GM12878 (cell line): ENCODE measurements around the gene NME5. TPM values are rescaled to one million over a fixed set of nuclear protein-coding genes. Genes with fewer than 3 reads are reported as not detected.

Source experiments
- CBX5 ChIP-seq: sonication (generic); IDR thresholded peaks from 2 replicates; pipeline ENCODE4 v1.6.1; 2016; ENCODE audit warnings: low read depth, moderate library complexity, mild to moderate bottlenecking, inconsistent platforms
- CEBPB ChIP-seq, 2 experiments: fragments of 150-350 bp in 1 of 2; IDR thresholded peaks; 2 replicates each; pipeline ENCODE4 v1.6.1; 2012 to 2014; ENCODE audit warnings: low read depth in 2 of 2, low read length in 2 of 2, borderline replicate concordance in 1 of 2, inconsistent platforms in 1 of 2
- EP300 ChIP-seq, 2 experiments: fragments of 150-350 bp in 1 of 2; IDR thresholded peaks; 2 replicates each; pipeline ENCODE4 v1.6.1; 2011 to 2012; ENCODE audit warnings: low read depth in 2 of 2, low read length in 2 of 2, borderline replicate concordance in 1 of 2, improper control_type of control experiment in 1 of 2, inconsistent platforms in 1 of 2; ENCODE audit not compliant: control insufficient read depth in 1 of 2
- IRF3 ChIP-seq: fragments of 450-650 bp; IDR thresholded peaks from 2 replicates; pipeline ENCODE4 v1.6.1; 2014; ENCODE audit warnings: mild to moderate bottlenecking
- IRF5 ChIP-seq: fragments of 450-650 bp; IDR thresholded peaks from 2 replicates; pipeline ENCODE4 v1.6.1; 2017; ENCODE audit warnings: borderline replicate concordance
- RUNX3 ChIP-seq: IDR thresholded peaks from 2 replicates; pipeline ENCODE4 v1.6.1; 2012; ENCODE audit warnings: low read length, inconsistent platforms
- SRF ChIP-seq, 2 experiments: IDR thresholded peaks; 2 replicates each; pipeline ENCODE4 v1.6.1; 2011; ENCODE audit warnings: low read depth in 2 of 2, low read length in 2 of 2, mild to moderate bottlenecking in 1 of 2, moderate library complexity in 1 of 2
- SUPT20H ChIP-seq: IDR thresholded peaks from 2 replicates; pipeline ENCODE4 v1.6.1; 2011; ENCODE audit warnings: low read depth, mild to moderate bottlenecking, low read length, moderate library complexity, borderline replicate concordance; ENCODE audit not compliant: control insufficient read depth
- USF1 ChIP-seq: IDR thresholded peaks from 2 replicates; pipeline ENCODE4 v1.6.1; 2011; ENCODE audit warnings: borderline replicate concordance, low read depth, mild to moderate bottlenecking, moderate library complexity, mixed read lengths, low read length; ENCODE audit not compliant: insufficient read depth; ENCODE audit errors: extremely low read length
- ZNF24 ChIP-seq: fragments of 450-650 bp; IDR thresholded peaks from 2 replicates; pipeline ENCODE4 v1.6.1; 2017; ENCODE audit warnings: antibody characterized with exemption, mild to moderate bottlenecking
- polyA plus RNA-seq, 11 experiments: library from polyadenylated mRNA; depleted of rRNA in 4 of 11; unstranded in 6 of 11; stranded (reverse) in 5 of 11; fragments of >200 nt; fragmentation: Nextera tagmentation in 4 of 11; fragmentation: Illumina TruSeq in 1 of 11; extraction: Ambion mirVana in 4 of 11; extraction: Trizol in 1 of 11; gene quantifications; 1 replicate in 1 of 11; 2 replicates in 10 of 11; pipeline versions ENCODE4 v1.2.1 to v1.2.3, GENCODE V29; 2011 to 2016; ENCODE audit warnings: inconsistent platforms in 2 of 11, missing spikeins in 2 of 11, low read depth in 1 of 11
- total RNA-seq, 4 experiments: library from RNA; depleted of rRNA in 3 of 4; stranded (reverse); fragments of >200 nt in 3 of 4; fragmentation: Illumina TruSeq in 1 of 4; extraction: Trizol in 1 of 4; gene quantifications; 2 replicates each; pipeline versions ENCODE4 v1.2.1 to v1.2.3, GENCODE V29; 2013 to 2021
- TF ChIP-seq, protein P1 (sequence below): IDR thresholded peaks from 2 replicates; pipeline ENCODE4 v1.6.1; 2012; ENCODE audit warnings: low read depth, low read length, improper control_type of control experiment
- TF ChIP-seq, protein P2 (sequence below): fragments of 450-650 bp; IDR thresholded peaks from 2 replicates; pipeline ENCODE4 v1.6.1; 2017; ENCODE audit warnings: mild to moderate bottlenecking, moderate library complexity

Gene NME5
- total and polyA plus RNA-seq, 10 of the 15 experiments (the other 5 are each of a cell fraction or from before 2014, with no cell fraction given), result 0.22 to 0.52 TPM; not detected in 8

DNA sequence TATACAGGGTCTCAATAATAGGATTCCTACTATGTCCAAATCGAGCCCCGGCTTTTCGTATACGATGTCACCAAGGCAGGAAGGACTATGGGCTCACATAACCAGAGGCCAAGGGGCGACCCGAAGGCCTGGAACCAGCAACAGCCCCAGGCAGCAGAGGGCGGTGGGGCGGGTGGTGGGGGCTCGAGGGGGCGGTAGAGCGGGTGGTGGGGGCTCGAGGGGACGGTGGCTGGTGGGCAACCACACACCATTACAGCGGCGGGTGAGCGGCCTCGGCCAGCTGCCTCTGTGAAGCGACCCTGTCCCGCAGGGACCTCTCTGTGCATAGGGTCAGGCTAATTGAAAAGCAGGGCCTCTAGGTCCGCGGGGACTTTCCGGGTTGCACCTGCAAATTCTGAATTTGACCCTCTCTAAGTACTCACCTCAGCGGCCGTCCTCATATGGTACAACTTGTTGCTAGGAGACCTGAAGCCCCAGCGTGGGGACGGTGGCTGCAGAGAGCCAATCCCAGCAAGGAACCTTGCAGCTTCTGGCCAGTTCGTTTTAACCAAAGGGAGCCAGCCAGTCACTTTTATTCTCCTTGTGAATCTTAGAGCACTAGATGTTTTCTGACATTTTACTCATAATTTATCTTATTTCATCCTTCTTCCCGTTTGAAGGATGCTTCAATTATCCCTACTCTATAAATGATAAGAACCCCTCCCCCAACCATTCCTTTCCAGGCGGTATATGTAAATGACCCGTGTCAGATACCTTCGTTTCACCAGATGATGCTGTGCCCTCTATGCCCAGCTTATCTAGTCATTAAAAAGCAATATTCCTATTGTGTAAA lies at the start of gene NME5 (continued):
- TF ChIP-seq, protein P1, sequence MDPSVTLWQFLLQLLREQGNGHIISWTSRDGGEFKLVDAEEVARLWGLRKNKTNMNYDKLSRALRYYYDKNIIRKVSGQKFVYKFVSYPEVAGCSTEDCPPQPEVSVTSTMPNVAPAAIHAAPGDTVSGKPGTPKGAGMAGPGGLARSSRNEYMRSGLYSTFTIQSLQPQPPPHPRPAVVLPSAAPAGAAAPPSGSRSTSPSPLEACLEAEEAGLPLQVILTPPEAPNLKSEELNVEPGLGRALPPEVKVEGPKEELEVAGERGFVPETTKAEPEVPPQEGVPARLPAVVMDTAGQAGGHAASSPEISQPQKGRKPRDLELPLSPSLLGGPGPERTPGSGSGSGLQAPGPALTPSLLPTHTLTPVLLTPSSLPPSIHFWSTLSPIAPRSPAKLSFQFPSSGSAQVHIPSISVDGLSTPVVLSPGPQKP, result no peak
- no peak for TF ChIP-seq CBX5
- no peak for TF ChIP-seq SUPT20H
- no peak for TF ChIP-seq IRF5
- no peak for TF ChIP-seq CEBPB (IDR thresholded peaks at IDR 0.05; ENCODE audit: borderline replicate concordance in 1 of 2, low read depth in 2 of 2, low read length in 2 of 2)
- TF ChIP-seq, protein P2, sequence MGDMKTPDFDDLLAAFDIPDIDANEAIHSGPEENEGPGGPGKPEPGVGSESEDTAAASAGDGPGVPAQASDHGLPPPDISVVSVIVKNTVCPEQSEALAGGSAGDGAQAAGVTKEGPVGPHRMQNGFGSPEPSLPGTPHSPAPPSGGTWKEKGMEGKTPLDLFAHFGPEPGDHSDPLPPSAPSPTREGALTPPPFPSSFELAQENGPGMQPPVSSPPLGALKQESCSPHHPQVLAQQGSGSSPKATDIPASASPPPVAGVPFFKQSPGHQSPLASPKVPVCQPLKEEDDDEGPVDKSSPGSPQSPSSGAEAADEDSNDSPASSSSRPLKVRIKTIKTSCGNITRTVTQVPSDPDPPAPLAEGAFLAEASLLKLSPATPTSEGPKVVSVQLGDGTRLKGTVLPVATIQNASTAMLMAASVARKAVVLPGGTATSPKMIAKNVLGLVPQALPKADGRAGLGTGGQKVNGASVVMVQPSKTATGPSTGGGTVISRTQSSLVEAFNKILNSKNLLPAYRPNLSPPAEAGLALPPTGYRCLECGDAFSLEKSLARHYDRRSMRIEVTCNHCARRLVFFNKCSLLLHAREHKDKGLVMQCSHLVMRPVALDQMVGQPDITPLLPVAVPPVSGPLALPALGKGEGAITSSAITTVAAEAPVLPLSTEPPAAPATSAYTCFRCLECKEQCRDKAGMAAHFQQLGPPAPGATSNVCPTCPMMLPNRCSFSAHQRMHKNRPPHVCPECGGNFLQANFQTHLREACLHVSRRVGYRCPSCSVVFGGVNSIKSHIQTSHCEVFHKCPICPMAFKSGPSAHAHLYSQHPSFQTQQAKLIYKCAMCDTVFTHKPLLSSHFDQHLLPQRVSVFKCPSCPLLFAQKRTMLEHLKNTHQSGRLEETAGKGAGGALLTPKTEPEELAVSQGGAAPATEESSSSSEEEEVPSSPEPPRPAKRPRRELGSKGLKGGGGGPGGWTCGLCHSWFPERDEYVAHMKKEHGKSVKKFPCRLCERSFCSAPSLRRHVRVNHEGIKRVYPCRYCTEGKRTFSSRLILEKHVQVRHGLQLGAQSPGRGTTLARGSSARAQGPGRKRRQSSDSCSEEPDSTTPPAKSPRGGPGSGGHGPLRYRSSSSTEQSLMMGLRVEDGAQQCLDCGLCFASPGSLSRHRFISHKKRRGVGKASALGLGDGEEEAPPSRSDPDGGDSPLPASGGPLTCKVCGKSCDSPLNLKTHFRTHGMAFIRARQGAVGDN, result no peak
- no peak for TF ChIP-seq USF1
- TF ChIP-seq ZNF24, result no peak
- TF ChIP-seq EP300 (IDR thresholded peaks at IDR 0.05; ENCODE audit: borderline replicate concordance in 1 of 2, control insufficient read depth in 1 of 2, low read depth in 2 of 2, low read length in 2 of 2), result no peak
- TF ChIP-seq RUNX3, result no peak
- TF ChIP-seq IRF3, result no peak
- TF ChIP-seq SRF (IDR thresholded peaks at IDR 0.05; ENCODE audit: low read depth in 2 of 2, low read length in 2 of 2), result no peak
